Fibroblast of the aortic adventitia (primary cell): ENCODE measurements around the gene NFRKB. TPM values are rescaled to one million over a fixed set of nuclear protein-coding genes. Genes with fewer than 3 reads are reported as not detected.
A peak's percentile ranks its signal among the peaks of the same experiment; 100 is the strongest.
"Not testable (repeated sequence)": the region's sequence is repeated elsewhere in the genome, so short reads cannot be mapped to it uniquely, and the experiment has no call there.

Experiments used
- DNase-seq: peaks from one replicate; pipeline ENCODE4 v3.0.0-alpha.2; 2010; ENCODE audit warnings: low read depth
- H3K4me3 ChIP-seq: 2 replicates; pipeline ENCODE4 v1.5.1; 2011; ENCODE audit warnings: low read depth, mild to moderate bottlenecking, control low read depth, low read length, moderate library complexity
- CTCF ChIP-seq: IDR thresholded peaks from 2 replicates; pipeline ENCODE4 v1.5.1; 2011; ENCODE audit warnings: mild to moderate bottlenecking, low read length, control low read depth, inconsistent platforms; ENCODE audit not compliant: insufficient read depth
- total RNA-seq: library from RNA; depleted of rRNA; stranded (reverse); fragments of >200 nt; gene quantifications from 2 replicates; pipeline ENCODE4 v1.2.3, GENCODE V29; 2012; ENCODE audit warnings: low replicate concordance

NFRKB gene
- total RNA-seq, 1 donor: 21.5 TPM

- TF ChIP-seq CTCF: no peak
- no peak overlapping the region for H3K4me3 ChIP-seq
- DNase-seq: no peak
These were observed 45.8 kb downstream of the NFRKB start for GRCh38 chr11:129849447-129850130.

DNA sequence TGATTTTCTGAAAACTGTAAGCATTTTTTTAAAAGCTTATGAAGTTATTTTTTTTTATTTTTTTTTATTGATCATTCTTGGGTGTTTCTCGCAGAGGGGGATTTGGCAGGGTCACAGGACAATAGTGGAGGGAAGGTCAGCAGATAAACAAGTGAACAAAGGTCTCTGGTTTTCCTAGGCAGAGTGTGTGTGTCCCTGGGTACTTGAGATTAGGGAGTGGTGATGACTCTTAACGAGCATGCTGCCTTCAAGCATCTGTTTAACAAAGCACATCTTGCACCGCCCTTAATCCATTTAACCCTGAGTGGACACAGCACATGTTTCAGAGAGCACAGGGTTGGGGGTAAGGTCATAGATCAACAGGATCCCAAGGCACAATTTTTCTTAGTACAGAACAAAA is 48.0 kb downstream of the NFRKB start:
- DNase-seq, H3K4me3 ChIP-seq: not testable (repeated sequence)

GRCh38 chr11:129846508-129847335 is 48.7 kb downstream of the NFRKB start:
- no peak for TF ChIP-seq CTCF
- DNase-seq: peak; percentile 92
- no peak overlapping the region for H3K4me3 ChIP-seq

Other genes starting within 250 kb of the NFRKB start
- not detected in 2 replicates for gene TMEM45B, start 79.7 kb downstream of the NFRKB start, total RNA-seq
- gene PRDM10, start 107.3 kb upstream of the NFRKB start, total RNA-seq: 5.7 and 8.0 TPM in 2 replicates
- 724 and 1,292 TPM in 2 replicates for gene APLP2, start 174.3 kb upstream of the NFRKB start, total RNA-seq